IMR-90 (cell line): ENCODE measurements around the gene KRR1. TPM values are rescaled to one million over a fixed set of nuclear protein-coding genes. Genes with fewer than 3 reads are reported as not detected.

Experiments used
- ATAC-seq: fragments of 200-7000 bp; cut with Tn5 transposase; 2 replicates; pipeline ENCODE4 v1.9.1; 2020; ENCODE audit warnings: low read depth, mild to moderate bottlenecking, moderate library complexity
- BruUV-seq: library from RNA; stranded (reverse); fragments of 400-500 nt; replicated peaks from 2 replicates; lab custom pipeline; 2021; lab: Mats Ljungman, UMichigan
- CTCF ChIA-PET: fragments of 300-600 bp; formaldehyde crosslinking; extraction: SDS; loops from one replicate; lab custom pipeline; 2021; ENCODE audit warnings: antibody characterized with exemption; lab: Yijun Ruan, JAX
- POLR2A ChIA-PET: fragments of 300-600 bp; sonication (Branson Sonifier 250); formaldehyde crosslinking; loops from one replicate; lab custom pipeline; 2022; ENCODE audit warnings: antibody characterized with exemption; ENCODE audit not compliant: unreplicated experiment; lab: Charles Lee
- DNase-seq: peaks from one replicate; pipeline ENCODE4 v3.0.0; 2013
- H2AFZ ChIP-seq: replicated peaks from 2 replicates; pipeline ENCODE3; 2013; ENCODE audit warnings: low read length, mild to moderate bottlenecking; ENCODE audit not compliant: poor library complexity
- H2AK5ac ChIP-seq: 2 replicates; pipeline ENCODE4 v1.6.1; 2013; ENCODE audit warnings: low read depth, low read length, inconsistent platforms
- H2AK9ac ChIP-seq: replicated peaks from 2 replicates; pipeline ENCODE3; 2013; ENCODE audit warnings: mild to moderate bottlenecking, low read depth, low read length, moderate library complexity; ENCODE audit not compliant: poor library complexity
- H2BK120ac ChIP-seq: 2 replicates; pipeline ENCODE4 v1.6.1; 2013; ENCODE audit warnings: low read depth, low read length, inconsistent platforms
- H2BK15ac ChIP-seq: 3 replicates; pipeline ENCODE4 v1.6.1; 2013; ENCODE audit warnings: low read depth, low read length, inconsistent platforms
- H2BK20ac ChIP-seq: 2 replicates; pipeline ENCODE4 v1.6.1; 2013; ENCODE audit warnings: low read depth, mild to moderate bottlenecking, inconsistent platforms, low read length, moderate library complexity
- H2BK5ac ChIP-seq: 2 replicates; pipeline ENCODE4 v1.6.1; 2013; ENCODE audit warnings: mild to moderate bottlenecking, low read depth, low read length, inconsistent platforms; ENCODE audit not compliant: poor library complexity, severe bottlenecking
- H3K14ac ChIP-seq: replicated peaks from 2 replicates; pipeline ENCODE4 v1.6.1; 2013; ENCODE audit warnings: low read depth, low read length, inconsistent platforms
- H3K18ac ChIP-seq: 2 replicates; pipeline ENCODE4 v1.6.1; 2013; ENCODE audit warnings: low read depth, low read length, control low read depth
- H3K23ac ChIP-seq: 2 replicates; pipeline ENCODE4 v1.6.1; 2013; ENCODE audit warnings: low read depth, low read length, inconsistent platforms
- H3K27ac ChIP-seq: 2 replicates; pipeline ENCODE4 v1.5.1; 2013; ENCODE audit warnings: mild to moderate bottlenecking, control low read depth, low read length; ENCODE audit not compliant: insufficient read depth
- H3K27me3 ChIP-seq: 2 replicates; pipeline ENCODE4 v1.6.1; 2013; ENCODE audit warnings: low read length; ENCODE audit not compliant: control insufficient read depth, insufficient read depth
- H3K36me3 ChIP-seq: 2 replicates; pipeline ENCODE4 v1.6.1; 2013; ENCODE audit warnings: low read length, mixed read lengths; ENCODE audit not compliant: control insufficient read depth, insufficient read depth
- H3K4ac ChIP-seq: 2 replicates; pipeline ENCODE4 v1.6.1; 2013; ENCODE audit warnings: low read depth, low read length, inconsistent platforms
- H3K4me1 ChIP-seq: 2 replicates; pipeline ENCODE4 v1.6.1; 2013; ENCODE audit warnings: low read length, mixed read lengths; ENCODE audit not compliant: control insufficient read depth, insufficient read depth
- H3K4me2 ChIP-seq: 2 replicates; pipeline ENCODE4 v1.6.1; 2013; ENCODE audit warnings: low read depth, mild to moderate bottlenecking, control low read depth, low read length, moderate library complexity
- H3K4me3 ChIP-seq: 2 replicates; pipeline ENCODE4 v1.5.1; 2013; ENCODE audit warnings: low read depth, mild to moderate bottlenecking, control low read depth, low read length, moderate library complexity; ENCODE audit not compliant: insufficient read depth
- H3K56ac ChIP-seq: 2 replicates; pipeline ENCODE4 v1.6.1; 2013; ENCODE audit warnings: low read length, inconsistent platforms; ENCODE audit not compliant: insufficient read depth; ENCODE audit errors: extremely low read depth
- H3K79me1 ChIP-seq, 2 experiments: 2 replicates each; pipeline ENCODE4 v1.6.1; 2013; ENCODE audit warnings: low read length in 2 of 2, inconsistent platforms in 1 of 2, low read depth in 1 of 2
- H3K9ac ChIP-seq: 2 replicates; pipeline ENCODE4 v1.6.1; 2013; ENCODE audit warnings: low read depth, low read length, control low read depth
- H3K9me1 ChIP-seq: 2 replicates; pipeline ENCODE4 v1.6.1; 2013; ENCODE audit warnings: low read length, inconsistent platforms; ENCODE audit not compliant: insufficient read depth
- H3K9me3 ChIP-seq: 2 replicates; pipeline ENCODE4 v1.6.1; 2013; ENCODE audit warnings: low read length; ENCODE audit not compliant: control insufficient read depth, insufficient read depth
- H4K20me1 ChIP-seq: 2 replicates; pipeline ENCODE4 v1.6.1; 2013; ENCODE audit warnings: low read length, inconsistent platforms; ENCODE audit not compliant: insufficient read depth
- H4K5ac ChIP-seq: 2 replicates; pipeline ENCODE4 v1.6.1; 2013; ENCODE audit warnings: mild to moderate bottlenecking, low read depth, low read length, control low read depth
- H4K8ac ChIP-seq, 2 experiments: 2 replicates each; pipeline ENCODE4 v1.6.1; 2013; ENCODE audit warnings: low read depth in 2 of 2, low read length in 2 of 2, control low read depth in 1 of 2, inconsistent platforms in 1 of 2
- H4K91ac ChIP-seq: 2 replicates; pipeline ENCODE4 v1.6.1; 2013; ENCODE audit warnings: low read depth, low read length, inconsistent platforms; ENCODE audit not compliant: insufficient read depth
- BHLHE40 ChIP-seq: fragments of 150-350 bp; IDR thresholded peaks from 2 replicates; pipeline ENCODE4 v1.6.1; 2016; ENCODE audit warnings: mild to moderate bottlenecking, low read depth, low read length
- MAFK ChIP-seq: IDR thresholded peaks from 2 replicates; pipeline ENCODE4 v1.6.1; 2012; ENCODE audit warnings: low read depth, low read length, improper control_type of control experiment
- RFX5 ChIP-seq: IDR thresholded peaks from 2 replicates; pipeline ENCODE4 v1.8.0; 2012; ENCODE audit warnings: low read depth, mild to moderate bottlenecking, low read length, moderate library complexity
- SMC3 ChIP-seq: fragments of 150-350 bp; IDR thresholded peaks from 2 replicates; pipeline ENCODE4 v1.6.1; 2016; ENCODE audit warnings: low read depth, mild to moderate bottlenecking, antibody characterized with exemption, low read length, moderate library complexity
- WGBS, 2 experiments: methylation state at CpG; one replicate each; pipeline versions ENCODE4 v1.1.5 to v1.1.7; 2013; ENCODE audit warnings: missing lambda C conversion rate in 2 of 2; ENCODE audit not compliant: insufficient read length in 1 of 2; ENCODE audit errors: extremely low coverage in 2 of 2; 5-methylcytosine and 5-hydroxymethylcytosine counted together
- dilution Hi-C: fragments of 300-500 bp; cut with HindIII; formaldehyde crosslinking; loops from one replicate; pipeline ENCODE4 v1.14.3; 2018; ENCODE audit warnings: low sequenced_read_pairs; ENCODE audit not compliant: unreplicated experiment
- in situ Hi-C: fragments of 300-500 bp; cut with MboI; formaldehyde crosslinking; loops from 3 replicates; pipeline ENCODE4 v1.14.3; 2019; ENCODE audit warnings: low sequenced_read_pairs, inconsistent platforms, mixed read lengths
- intact Hi-C: fragments of 100-400 bp; cut with micrococcal nuclease; formaldehyde crosslinking; loops from 2 replicates; pipeline ENCODE4 v1.10.0; 2022
- polyA plus RNA-seq, 3 experiments: library from polyadenylated mRNA; depleted of rRNA; stranded (reverse); fragments of >200 nt; gene quantifications; 2 replicates each; pipeline ENCODE4 v1.2.3, GENCODE V29; 2012; ENCODE audit warnings: low replicate concordance in 1 of 3
- total RNA-seq: library from RNA; depleted of rRNA; stranded (reverse); fragments of >200 nt; gene quantifications from 2 replicates; pipeline ENCODE4 v1.2.3, GENCODE V29; 2012

Gene KRR1
- total and polyA plus RNA-seq, 2 of the 4 experiments (the other 2 are of a cell fraction): 18.3 to 31.4 TPM

DNA sequence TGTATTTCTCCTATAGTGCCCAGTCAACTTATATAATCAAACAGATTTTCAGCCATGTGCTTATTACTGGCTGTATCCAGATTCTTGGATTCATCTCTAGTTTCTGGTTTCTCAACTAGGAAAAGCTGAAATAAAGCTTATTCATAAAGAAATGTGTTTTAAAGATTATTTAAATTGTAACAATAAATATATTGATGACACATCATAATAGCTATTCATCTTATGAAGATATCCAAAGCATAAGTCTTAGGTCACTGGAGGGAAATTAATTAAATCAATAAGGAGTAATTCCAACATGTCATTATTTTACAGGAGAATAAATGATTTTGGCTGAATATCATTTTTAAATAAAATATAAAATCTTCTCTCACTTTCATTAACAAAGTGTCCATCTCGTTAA, 32.1 kb upstream of the KRR1 start:
- in situ Hi-C loops: loop anchor here (25.0 kb wide), 1 partner anchor 919 kb away; no protein-coding TSS in a partner anchor

More for the DNA sequence above, 32.1 kb upstream of the KRR1 start:
- Histone ChIP-seq H2AK9ac (no peak overlapping the region), H3K18ac (no peak overlapping the region; the same call in 1 of the 2 replicates), H3K14ac (no peak overlapping the region), H3K4me2 (no peak overlapping the region), H3K9me3 (no peaks in the 10 kb centered on the region), H2BK120ac (no peak overlapping the region), H2BK20ac (no peak overlapping the region), H4K91ac (no peak overlapping the region), H3K79me1 (no peaks in the 10 kb centered on the region), H3K9me1 (no peaks in the 10 kb centered on the region), H4K5ac (no peak overlapping the region), H2AK5ac (no peak overlapping the region), H3K9ac (no peak overlapping the region), H4K8ac (no peak overlapping the region), H3K4ac (no peak overlapping the region), H3K36me3 (no peaks in the 10 kb centered on the region), H3K23ac (no peak overlapping the region), H3K56ac (no peak overlapping the region), H3K27me3 (no peaks in the 10 kb centered on the region), H3K4me1 (no peaks in the 10 kb centered on the region), H3K4me3 (no peak overlapping the region), H2BK15ac (no peak overlapping the region), H2AFZ (no peak overlapping the region), H2BK5ac (no peak overlapping the region), H3K27ac (no peak overlapping the region), H4K20me1 (no peaks in the 10 kb centered on the region)
- BruUV-seq: no TSS peak
- ATAC-seq: no peak
- POLR2A ChIA-PET: no interaction called here
- dilution Hi-C loops: no loop called here
- TF ChIP-seq RFX5: no peak
- no peak for TF ChIP-seq BHLHE40
- peak; percentile 65 for TF ChIP-seq MAFK
- TF ChIP-seq SMC3: no peak
- intact Hi-C loops: no loop called here
- CTCF ChIA-PET: interaction anchor here (0.6 to 1.5 kb wide), 4 partner anchors 13 to 1381 kb away, joined by 3 to 5 read pairs (median 4); no protein-coding TSS in a partner anchor
- no CpG with 5 or more reads among the region's 1 CpG for WGBS, 2 experiments
- no peak for DNase-seq
